Breast epithelium (tissue), 4 donors: ENCODE measurements around the gene SEL1L3. TPM values are rescaled to one million over a fixed set of nuclear protein-coding genes. Genes with fewer than 3 reads are reported as not detected.

Experiments
- DNase-seq, 2 donors: peaks; one replicate each; pipeline ENCODE4 v3.0.0-alpha.2; 2019; ENCODE audit warnings: low spot score in 2 of 2
- H3K27ac ChIP-seq, 2 donors: fragments of 200-600 bp; sonication (generic) in 1 of 2; one replicate each; pipeline ENCODE4 v1.5.1; 2016 to 2019; ENCODE audit warnings: mild to moderate bottlenecking in 1 of 2
- H3K27me3 ChIP-seq, 2 donors: fragments of 200-600 bp; sonication (generic) in 1 of 2; one replicate each; pipeline versions ENCODE4 v1.5.1 to v1.6.0; 2017 to 2019; ENCODE audit warnings: control low read depth in 1 of 2, mild to moderate bottlenecking in 1 of 2
- H3K36me3 ChIP-seq: fragments of 200-600 bp; one replicate; pipeline ENCODE4 v1.5.1; 2019
- H3K4me1 ChIP-seq, 2 donors: fragments of 200-600 bp; sonication (generic); one replicate each; pipeline ENCODE4 v1.5.1; 2016 to 2019; ENCODE audit warnings: control low read depth in 1 of 2
- H3K4me3 ChIP-seq, 3 donors: fragments of 200-600 bp; sonication (generic); 1 replicate in 2 of 3; 2 replicates in 1 of 3; pipeline ENCODE4 v1.5.1; 2016 to 2019; ENCODE audit warnings: mild to moderate bottlenecking in 3 of 3, moderate library complexity in 2 of 3
- H3K9me3 ChIP-seq, 2 donors: fragments of 200-600 bp; sonication (generic) in 1 of 2; one replicate each; pipeline ENCODE4 v1.5.1; 2016 to 2019; ENCODE audit warnings: control low read depth in 1 of 2
- CTCF ChIP-seq, 3 donors: fragments of 450-650 bp; IDR thresholded peaks; one replicate each; pipeline ENCODE4 v1.5.1; 2016 to 2017; ENCODE audit warnings: antibody characterized with exemption in 3 of 3, mild to moderate bottlenecking in 3 of 3, moderate library complexity in 3 of 3
- POLR2A ChIP-seq: fragments of 450-650 bp; IDR thresholded peaks from one replicate; pipeline ENCODE4 v1.6.1; 2016; ENCODE audit warnings: antibody characterized with exemption, mild to moderate bottlenecking, moderate library complexity
- POLR2AphosphoS5 ChIP-seq, 3 donors: sonication (generic); formaldehyde crosslinking; IDR thresholded peaks; one replicate each; pipeline ENCODE4 v1.6.1; 2017; ENCODE audit warnings: antibody characterized with exemption in 3 of 3
- intact Hi-C: fragments of 100-400 bp; cut with DNase I; formaldehyde crosslinking; loops from one replicate; pipeline ENCODE4 v1.15.1; 2023; ENCODE audit warnings: low total_unique reads
- total RNA-seq, 3 donors: library from RNA; depleted of rRNA; stranded (reverse); fragments of >200 nt; gene quantifications; one replicate each; pipeline ENCODE4 v1.1.0, GENCODE V29; 2016

Gene SEL1L3
- total RNA-seq, 3 donors from 2014 or later: 10.7 to 15.5 (median 14.7) TPM

GRCh38 chr4:25879091-25879584, 16.4 kb upstream of the SEL1L3 start:
- Histone ChIP-seq H3K27ac (no peak overlapping the region), H3K4me1 (no peaks in the 10 kb centered on the region)
- TF ChIP-seq POLR2A (no peak), POLR2AphosphoS5 (IDR thresholded peaks at IDR 0.05) (no peak), CTCF (IDR thresholded peaks at IDR 0.05) (no peak)

GRCh38 chr4:25878676-25879075, 15.9 kb upstream of the SEL1L3 start:
- no peaks in the 10 kb centered on the region for H3K27me3 ChIP-seq
- no peak overlapping the region for H3K4me3 ChIP-seq
- TF ChIP-seq POLR2AphosphoS5 (IDR thresholded peaks at IDR 0.05): no peak
- TF ChIP-seq POLR2A: no peak
- no peak for TF ChIP-seq CTCF (IDR thresholded peaks at IDR 0.05)
- H3K36me3 ChIP-seq: no peaks in the 10 kb centered on the region
- no peaks in the 10 kb centered on the region for H3K4me1 ChIP-seq
- H3K9me3 ChIP-seq: no peaks in the 10 kb centered on the region
- DNase-seq: no peak
- intact Hi-C loops: no loop called here
- no peak overlapping the region for H3K27ac ChIP-seq

More at GRCh38 chr4:25879091-25879584, 16.4 kb upstream of the SEL1L3 start:
- DNase-seq: no peak
- H3K36me3 ChIP-seq: no peaks in the 10 kb centered on the region
- H3K27me3 ChIP-seq: no peaks in the 10 kb centered on the region
- H3K9me3 ChIP-seq: no peaks in the 10 kb centered on the region
- H3K4me3 ChIP-seq: no peak overlapping the region
- intact Hi-C loops: no loop called here

- Histone ChIP-seq H3K36me3 (no peaks in the 10 kb centered on the region), H3K27ac (no peak overlapping the region), H3K27me3 (no peaks in the 10 kb centered on the region), H3K4me3 (no peak overlapping the region), H3K9me3 (no peaks in the 10 kb centered on the region), H3K4me1 (no peaks in the 10 kb centered on the region)
- DNase-seq: no peak
- intact Hi-C loops: no loop called here
- TF ChIP-seq CTCF (IDR thresholded peaks at IDR 0.05) (no peak), POLR2AphosphoS5 (IDR thresholded peaks at IDR 0.05) (no peak), POLR2A (no peak)
These were observed 12.5 kb upstream of the SEL1L3 start for GRCh38 chr4:25875281-25875745.

- H3K27ac ChIP-seq: no peak overlapping the region
- H3K4me3 ChIP-seq: no peak overlapping the region
- no peaks in the 10 kb centered on the region for H3K9me3 ChIP-seq
- DNase-seq: no peak
- no peaks in the 10 kb centered on the region for H3K27me3 ChIP-seq
- H3K36me3 ChIP-seq: no peaks in the 10 kb centered on the region
- intact Hi-C loops: no loop called here
- no peak for TF ChIP-seq CTCF (IDR thresholded peaks at IDR 0.05)
- TF ChIP-seq POLR2AphosphoS5 (IDR thresholded peaks at IDR 0.05): no peak
- no peaks in the 10 kb centered on the region for H3K4me1 ChIP-seq
These were observed 11.9 kb upstream of the SEL1L3 start for GRCh38 chr4:25874655-25875054.

- Histone ChIP-seq H3K27me3 (no peaks in the 10 kb centered on the region), H3K4me3 (no peak overlapping the region), H3K36me3 (no peaks in the 10 kb centered on the region), H3K27ac (no peak overlapping the region), H3K4me1 (no peaks in the 10 kb centered on the region), H3K9me3 (no peaks in the 10 kb centered on the region)
- intact Hi-C loops: no loop called here
- TF ChIP-seq POLR2AphosphoS5 (IDR thresholded peaks at IDR 0.05) (no peak), CTCF (IDR thresholded peaks at IDR 0.05) (no peak), POLR2A (no peak)
- DNase-seq: no peak
These were observed 10.9 kb upstream of the SEL1L3 start for GRCh38 chr4:25873632-25874129.
